Adrenal gland (tissue), 5 donors: ENCODE results near the gene HPN.

ENCODE experiments used
- CTCF ChIP-seq, 6 experiments: fragments of 450-650 bp in 4 of 6; fragments of 200-600 bp in 2 of 6; sonication (generic) in 1 of 6; IDR thresholded peaks; 1 replicate in 5 of 6; 2 replicates in 1 of 6; pipeline versions ENCODE4 v1.5.1 to v1.8.0; 2016 to 2021; ENCODE audit warnings: antibody characterized with exemption in 6 of 6, mild to moderate bottlenecking in 2 of 6, moderate library complexity in 1 of 6
- POLR2A ChIP-seq, 2 donors: fragments of 450-650 bp; IDR thresholded peaks; one replicate each; pipeline ENCODE4 v1.6.1; 2017; ENCODE audit warnings: antibody characterized with exemption in 2 of 2, mild to moderate bottlenecking in 2 of 2, moderate library complexity in 1 of 2
- donor health status: DM: no; HTN: no; CAD: no.

DNA sequence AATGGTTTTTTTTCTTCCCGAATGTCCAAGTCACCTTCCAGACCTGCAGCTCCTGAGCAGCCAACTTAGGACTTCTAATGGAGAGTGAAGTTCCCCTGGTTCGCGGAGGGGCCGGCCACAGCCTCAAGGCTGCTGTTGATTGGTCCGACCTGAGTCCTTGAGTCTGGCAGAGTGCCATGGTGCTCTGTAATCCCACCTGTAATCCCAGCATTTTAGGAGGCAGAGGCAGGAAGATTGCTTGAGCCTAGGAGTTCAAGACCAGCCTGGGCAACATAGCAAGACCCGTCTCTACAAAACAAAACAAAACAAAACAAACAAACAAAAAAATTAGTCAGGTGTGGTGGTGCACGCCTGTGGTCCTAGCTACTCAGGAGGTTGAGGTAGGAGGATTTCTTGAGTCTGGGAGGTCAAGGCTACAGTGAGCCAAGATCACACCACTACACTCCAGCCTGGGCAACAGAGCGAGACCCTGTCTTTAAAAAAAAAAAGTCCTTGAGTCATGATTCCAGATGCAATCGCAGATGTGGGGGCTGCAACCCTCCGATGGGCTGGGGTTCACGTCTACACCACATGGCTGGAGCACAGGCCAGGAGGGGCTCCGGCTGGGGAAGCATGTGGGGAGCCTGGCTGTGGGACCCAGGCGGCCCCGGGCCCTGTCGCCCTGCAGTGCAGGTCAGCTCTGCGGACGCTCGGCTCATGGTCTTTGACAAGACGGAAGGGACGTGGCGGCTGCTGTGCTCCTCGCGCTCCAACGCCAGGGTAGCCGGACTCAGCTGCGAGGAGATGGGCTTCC lies 17.7 kb downstream of the HPN start:
- TF ChIP-seq CTCF (IDR thresholded peaks at IDR 0.05), result no peak
- no peak for TF ChIP-seq POLR2A (IDR thresholded peaks at IDR 0.05)
